Karpas-422 (cell line): ENCODE measurements around the gene HSPA1L. TPM values are rescaled to one million over a fixed set of nuclear protein-coding genes. Genes with fewer than 3 reads are reported as not detected.
"Not testable (repeated sequence)": the region's sequence is repeated elsewhere in the genome, so short reads cannot be mapped to it uniquely, and the experiment has no call there.

ENCODE experiments used
- DNase-seq: peaks from one replicate; pipeline ENCODE4 v3.0.0-alpha.2; 2015
- H2AFZ ChIP-seq: fragments of 200-600 bp; sonication (generic); 2 replicates; pipeline ENCODE4 v1.6.1; 2014; ENCODE audit warnings: antibody characterized with exemption, low read length, mixed read lengths
- H3K27ac ChIP-seq: fragments of 200-600 bp; sonication (generic); 2 replicates; pipeline ENCODE4 v1.5.1; 2014; ENCODE audit warnings: mild to moderate bottlenecking, low read length, moderate library complexity
- H3K27me3 ChIP-seq: fragments of 200-600 bp; sonication (generic); 2 replicates; pipeline ENCODE4 v1.6.1; 2014; ENCODE audit warnings: low read length, mixed read lengths
- H3K36me3 ChIP-seq: fragments of 200-600 bp; sonication (generic); 2 replicates; pipeline ENCODE4 v1.6.1; 2014; ENCODE audit warnings: low read length, mixed read lengths; ENCODE audit not compliant: insufficient read depth
- H3K4me1 ChIP-seq: fragments of 200-600 bp; sonication (generic); 2 replicates; pipeline ENCODE4 v1.6.1; 2014; ENCODE audit warnings: mild to moderate bottlenecking, low read length, mixed read lengths
- H3K4me2 ChIP-seq: fragments of 200-600 bp; sonication (generic); 2 replicates; pipeline ENCODE4 v1.6.1; 2014; ENCODE audit warnings: low read length, low read depth, mild to moderate bottlenecking; ENCODE audit not compliant: poor library complexity, severe bottlenecking
- H3K4me3 ChIP-seq: fragments of 200-600 bp; sonication (generic); 2 replicates; pipeline ENCODE4 v1.5.1; 2014; ENCODE audit warnings: mild to moderate bottlenecking, antibody characterized with exemption, low read length, mixed read lengths
- H3K79me2 ChIP-seq: fragments of 200-600 bp; sonication (generic); 2 replicates; pipeline ENCODE4 v1.6.1; 2014; ENCODE audit warnings: mild to moderate bottlenecking, low read length, mixed read lengths
- H3K9ac ChIP-seq: fragments of 200-600 bp; sonication (generic); 2 replicates; pipeline ENCODE4 v1.6.0; 2014; ENCODE audit warnings: low read length
- H3K9me2 ChIP-seq: fragments of 200-600 bp; sonication (generic), shearing (Covaris generic); replicated peaks from 2 replicates; pipeline ENCODE4 v1.6.0; 2014; ENCODE audit warnings: mild to moderate bottlenecking, low read length, moderate library complexity; ENCODE audit not compliant: insufficient read depth
- H3K9me3 ChIP-seq: fragments of 300-700, 200-600 bp; sonication (generic); 2 replicates; pipeline ENCODE4 v1.6.1; 2014; ENCODE audit warnings: low read length, mixed read lengths
- H4K20me1 ChIP-seq: fragments of 200-600 bp; sonication (generic); 2 replicates; pipeline ENCODE4 v1.6.1; 2014; ENCODE audit warnings: mild to moderate bottlenecking, antibody characterized with exemption, low read length, low read depth; ENCODE audit not compliant: insufficient read depth
- total RNA-seq: library from RNA; depleted of rRNA; stranded (reverse); fragments of >200 nt; shearing (Covaris generic); gene quantifications from 2 replicates; pipeline ENCODE4 v1.2.3, GENCODE V29; 2014; ENCODE audit warnings: low replicate concordance; rRNA removed

Gene HSPA1L
- total RNA-seq = 0.72 TPM in 1 of 2 replicates, not detected in the other

GRCh38 chr6:31815025-31815838 lies at the start of gene HSPA1L, which contains the start of gene HSPA1A:
Gene HSPA1L, minus strand, starts transcription at chr6:31815283. Its CDS starts 3,311 bp downstream, at chr6:31811972.
Gene HSPA1A, plus strand, starts transcription at chr6:31815543. Its CDS starts 214 bp downstream, at chr6:31815757.
- no peak for DNase-seq
- Histone ChIP-seq H3K79me2 (no peaks in the 10 kb centered on the region), H3K9me3 (no peaks in the 10 kb centered on the region)

GRCh38 chr6:31864818-31865204 lies 49.7 kb upstream of the HSPA1L start:
- no peaks in the 10 kb centered on the region for H3K36me3 ChIP-seq
- H3K9ac ChIP-seq = no peak overlapping the region
- peaks cover 22% of the 10 kb centered on the region for H3K4me1 ChIP-seq
- no peak for DNase-seq
- H3K27me3 ChIP-seq = no peaks in the 10 kb centered on the region
- no peaks in the 10 kb centered on the region for H3K9me2 ChIP-seq
- no peaks in the 10 kb centered on the region for H3K9me3 ChIP-seq
- H2AFZ ChIP-seq = no peak overlapping the region
- no peak overlapping the region for H3K4me2 ChIP-seq
- H3K27ac ChIP-seq = no peak overlapping the region
- H4K20me1 ChIP-seq = no peaks in the 10 kb centered on the region
- H3K79me2 ChIP-seq = no peaks in the 10 kb centered on the region
- no peak overlapping the region for H3K4me3 ChIP-seq

More at GRCh38 chr6:31815025-31815838, at the start of gene HSPA1L, which contains the start of gene HSPA1A:
- no peak within 1 kb of the TSS for H3K27ac ChIP-seq
- H3K4me1 ChIP-seq = no peaks in the 10 kb centered on the region
- no peak within 1 kb of the TSS for H3K4me3 ChIP-seq
- no peak within 1 kb of the TSS for H2AFZ ChIP-seq
- H3K9me2 ChIP-seq = no peaks in the 10 kb centered on the region
- no peaks in the 10 kb centered on the region for H3K27me3 ChIP-seq
- H3K9ac ChIP-seq = no peak within 1 kb of the TSS
- H3K4me2 ChIP-seq = no peak within 1 kb of the TSS
- no peaks in the 10 kb centered on the region for H4K20me1 ChIP-seq
- H3K36me3 ChIP-seq = no peaks in the 10 kb centered on the region

- H3K9me3 ChIP-seq, H3K27ac ChIP-seq, H4K20me1 ChIP-seq, H3K27me3 ChIP-seq, DNase-seq, H3K79me2 ChIP-seq, H3K9me2 ChIP-seq, H3K36me3 ChIP-seq: not testable (repeated sequence)
- Histone ChIP-seq H3K9ac (peak overlapping the region; percentile 71), H3K4me1 (peaks cover 22% of the 10 kb centered on the region), H3K4me2 (peak overlapping the region; percentile 94), H3K4me3 (peak overlapping the region; percentile 78), H2AFZ (peak overlapping the region; percentile 95; the same call in 1 of the 2 replicates)
These were observed 49.1 kb upstream of the HSPA1L start for GRCh38 chr6:31864123-31864562.

GRCh38 chr6:31862344-31863235 lies 47.5 kb upstream of the HSPA1L start, which contains the start of gene NEU1:
Gene NEU1, minus strand, starts transcription at chr6:31862821. Its CDS starts 45 bp downstream, at chr6:31862776.
- Histone ChIP-seq H3K79me2 (no peaks in the 10 kb centered on the region), H3K4me1 (peaks cover 22% of the 10 kb centered on the region), H3K36me3 (no peaks in the 10 kb centered on the region; the same call in 1 of the 2 replicates), H3K9ac (peak within 1 kb of the TSS; percentile 79), H3K27ac (no peak within 1 kb of the TSS), H3K9me2 (no peaks in the 10 kb centered on the region), H2AFZ (peak within 1 kb of the TSS; percentile 95), H3K4me3 (peak within 1 kb of the TSS; percentile 86), H3K9me3 (no peaks in the 10 kb centered on the region), H4K20me1 (no peaks in the 10 kb centered on the region), H3K4me2 (peak within 1 kb of the TSS; percentile 94), H3K27me3 (no peaks in the 10 kb centered on the region)
- peak; percentile 100 for DNase-seq

GRCh38 chr6:31861919-31862343 lies 46.8 kb upstream of the HSPA1L start:
- H2AFZ ChIP-seq = no peak overlapping the region

GRCh38 chr6:31861150-31861549 lies 46.1 kb upstream of the HSPA1L start:
- Histone ChIP-seq H3K4me2 (no peak overlapping the region), H2AFZ (no peak overlapping the region), H3K9ac (no peak overlapping the region; the same call in 1 of the 2 replicates), H4K20me1 (no peaks in the 10 kb centered on the region), H3K4me3 (no peak overlapping the region), H3K9me3 (no peaks in the 10 kb centered on the region), H3K27me3 (no peaks in the 10 kb centered on the region), H3K79me2 (no peaks in the 10 kb centered on the region), H3K36me3 (no peaks in the 10 kb centered on the region; the same call in 1 of the 2 replicates), H3K27ac (no peak overlapping the region), H3K9me2 (no peaks in the 10 kb centered on the region), H3K4me1 (peaks cover 22% of the 10 kb centered on the region)
- DNase-seq = no peak

More at GRCh38 chr6:31861919-31862343, 46.8 kb upstream of the HSPA1L start:
- H3K4me2 ChIP-seq = peak overlapping the region; percentile 89
- H3K9ac ChIP-seq = peak overlapping the region; percentile 79
- no peak overlapping the region for H3K27ac ChIP-seq
- no peaks in the 10 kb centered on the region; the same call in 1 of the 2 replicates for H3K36me3 ChIP-seq
- H3K27me3 ChIP-seq = no peaks in the 10 kb centered on the region
- no peaks in the 10 kb centered on the region for H4K20me1 ChIP-seq
- H3K4me1 ChIP-seq = peaks cover 22% of the 10 kb centered on the region
- DNase-seq = no peak
- no peaks in the 10 kb centered on the region for H3K9me3 ChIP-seq
- H3K79me2 ChIP-seq = no peaks in the 10 kb centered on the region
- no peaks in the 10 kb centered on the region for H3K9me2 ChIP-seq
- H3K4me3 ChIP-seq = peak overlapping the region; percentile 86

GRCh38 chr6:31860349-31860748 lies 45.3 kb upstream of the HSPA1L start:
- no peaks in the 10 kb centered on the region for H3K9me3 ChIP-seq
- H4K20me1 ChIP-seq = no peaks in the 10 kb centered on the region
- H3K4me2 ChIP-seq = no peak overlapping the region
- no peak overlapping the region for H2AFZ ChIP-seq
- H3K27me3 ChIP-seq = no peaks in the 10 kb centered on the region
- no peaks in the 10 kb centered on the region; the same call in 1 of the 2 replicates for H3K36me3 ChIP-seq
- H3K9ac ChIP-seq = no peak overlapping the region
- H3K4me1 ChIP-seq = peaks cover 22% of the 10 kb centered on the region
- no peak overlapping the region for H3K27ac ChIP-seq
- H3K9me2 ChIP-seq = no peaks in the 10 kb centered on the region
- no peak overlapping the region for H3K4me3 ChIP-seq
- no peaks in the 10 kb centered on the region for H3K79me2 ChIP-seq
- no peak for DNase-seq
